Upper lobe of left lung (tissue), 4 donors: ENCODE results near the gene TRAPPC3.

Experiments
- CTCF ChIP-seq, 6 experiments: fragments of 450-650 bp in 4 of 6; fragments of 200-600 bp in 2 of 6; sonication (generic) in 2 of 6; IDR thresholded peaks; one replicate each; pipeline ENCODE4 v1.5.1; 2016 to 2019; ENCODE audit warnings: antibody characterized with exemption in 6 of 6
- EP300 ChIP-seq, 4 donors: sonication (generic); formaldehyde crosslinking; IDR thresholded peaks; one replicate each; pipeline ENCODE4 v1.5.1; 2017; ENCODE audit warnings: antibody characterized with exemption in 4 of 4, control low read depth in 2 of 4
- POLR2A ChIP-seq, 4 donors: fragments of 450-650 bp; IDR thresholded peaks; one replicate each; pipeline ENCODE4 v1.5.1; 2016 to 2017; ENCODE audit warnings: antibody characterized with exemption in 4 of 4, mild to moderate bottlenecking in 2 of 4
- POLR2AphosphoS5 ChIP-seq, 2 donors: sonication (generic); formaldehyde crosslinking; IDR thresholded peaks; one replicate each; pipeline ENCODE4 v1.5.1; 2017; ENCODE audit warnings: antibody characterized with exemption in 2 of 2

GRCh38 chr1:36172017-36172747 lies 22.9 kb upstream of the TRAPPC3 start:
- TF ChIP-seq CTCF (IDR thresholded peaks at IDR 0.05): no peak
- TF ChIP-seq POLR2A (IDR thresholded peaks at IDR 0.05): no peak
- TF ChIP-seq POLR2AphosphoS5 (IDR thresholded peaks at IDR 0.05): no peak
- TF ChIP-seq EP300 (IDR thresholded peaks at IDR 0.05): no peak
